Kidney (tissue), 14 donors: Measurements from ENCODE around the gene LCK. TPM values are rescaled to one million over a fixed set of nuclear protein-coding genes. Genes with fewer than 3 reads are reported as not detected.
"Not testable (repeated sequence)": the region's sequence is repeated elsewhere in the genome, so short reads cannot be mapped to it uniquely, and the experiment has no call there.

Source experiments
- DNase-seq, 5 donors: peaks; one replicate each; pipeline ENCODE4 v3.0.0-alpha.2; 2013 to 2020
- FAIRE-seq: peaks from 2 replicates; lab custom pipeline; 2012; peaks lifted over from hg19 to GRCh38; lab: Jason Lieb, UNC
- H3K27ac ChIP-seq, 2 donors: one replicate each; pipeline ENCODE4 v1.7.0; 2013; ENCODE audit warnings: low read depth in 2 of 2, low read length in 2 of 2, inconsistent platforms in 1 of 2
- H3K27me3 ChIP-seq: one replicate; pipeline ENCODE4 v1.7.1; 2013; ENCODE audit warnings: low read length, inconsistent platforms; ENCODE audit not compliant: control insufficient read depth, insufficient read depth
- H3K36me3 ChIP-seq, 3 donors: one replicate each; pipeline versions ENCODE4 v1.7.0 to v1.7.1; 2013; ENCODE audit warnings: low read length in 3 of 3, control low read depth in 1 of 3, inconsistent platforms in 1 of 3; ENCODE audit not compliant: insufficient read depth in 3 of 3, control insufficient read depth in 2 of 3
- H3K4me1 ChIP-seq, 3 donors: one replicate each; pipeline versions ENCODE4 v1.7.0 to v1.7.1; 2013; ENCODE audit warnings: low read length in 3 of 3, inconsistent platforms in 1 of 3, low read depth in 1 of 3; ENCODE audit not compliant: control insufficient read depth in 2 of 3, insufficient read depth in 2 of 3
- H3K4me3 ChIP-seq, 3 donors: one replicate each; pipeline versions ENCODE4 v1.7.0 to v1.8.1; 2013; ENCODE audit warnings: low read length in 3 of 3, control low read depth in 1 of 3, inconsistent platforms in 1 of 3
- H3K9ac ChIP-seq, 3 donors: one replicate each; pipeline versions ENCODE4 v1.7.0 to v1.7.1; 2013; ENCODE audit warnings: low read length in 3 of 3, control low read depth in 1 of 3, inconsistent platforms in 1 of 3
- H3K9me3 ChIP-seq, 3 donors: one replicate each; pipeline versions ENCODE4 v1.7.0 to v1.7.1; 2013; ENCODE audit warnings: low read length in 3 of 3, control low read depth in 1 of 3, inconsistent platforms in 1 of 3; ENCODE audit not compliant: control insufficient read depth in 2 of 3, insufficient read depth in 1 of 3
- CTCF ChIP-seq: IDR thresholded peaks from 3 replicates; pipeline ENCODE4 v1.5.1; 2012; ENCODE audit warnings: mild to moderate bottlenecking, moderate library complexity, borderline replicate concordance; ENCODE audit not compliant: insufficient read depth; ENCODE audit errors: extremely low read depth
- intact Hi-C: fragments of 100-400 bp; cut with DNase I; formaldehyde crosslinking; loops from one replicate; pipeline ENCODE4 v1.11.1; 2022
- polyA plus RNA-seq: library from polyadenylated mRNA; stranded (reverse); fragments of 350-450 nt; fragmentation: Illumina TruSeq; extraction: RNeasy Lipid Tissue Mini Kit (QIAGEN cat#74804); gene quantifications from one replicate; pipeline ENCODE4 v1.2.3, GENCODE V29; 2014; ENCODE audit warnings: low read depth, low replicate concordance; ENCODE audit not compliant: insufficient read depth
- total RNA-seq: library from RNA; stranded (reverse); fragmentation: NEBNext Ultra II Directional; extraction: Animal tissue kit (Norgen Biotek cat#: 25700); gene quantifications from one replicate; pipeline ENCODE4 v1.2.1, GENCODE V29; 2021
- donor health status: control.
- donor health status: control.
- donor health status: control.
- donor health status: control.
- donor health status: control.
- donor health status: DM: yes; HTN: yes; CAD: no.
- donor health status: Normal renal cell carcinoma (clear cell type).

Gene LCK
- total and polyA plus RNA-seq, 2 donors from 2014 or later = 0.99 to 10.3 TPM

GRCh38 chr1:32275424-32275823 lies 24.4 kb downstream of the LCK start:
- Histone ChIP-seq H3K4me3 (no peak overlapping the region), H3K9ac (no peak overlapping the region), H3K36me3 (no peaks in the 10 kb centered on the region), H3K27ac (no peak overlapping the region), H3K4me1 (peaks cover 0 to 4% (median 2%) of the 10 kb centered on the region in 3 donors), H3K9me3 (peaks cover 0 to 2% (median 0%) of the 10 kb centered on the region in 3 donors), H3K27me3 (peaks cover 3% of the 10 kb centered on the region)
- TF ChIP-seq CTCF = no peak
- no peak for FAIRE-seq
- peak in 4 of 5 donors; percentile 52 to 76 (median 70) for DNase-seq
- intact Hi-C loops = no loop called here

- DNase-seq = peak in 2 of 5 donors; percentile 40 to 59
- Histone ChIP-seq H3K27ac (no peak overlapping the region), H3K9me3 (peaks cover 0 to 2% (median 0%) of the 10 kb centered on the region in 3 donors), H3K4me1 (peaks cover 0 to 4% (median 2%) of the 10 kb centered on the region in 3 donors), H3K36me3 (no peaks in the 10 kb centered on the region), H3K27me3 (peaks cover 3% of the 10 kb centered on the region), H3K9ac (no peak overlapping the region), H3K4me3 (no peak overlapping the region)
- TF ChIP-seq CTCF = no peak
- no peak for FAIRE-seq
- intact Hi-C loops = no loop called here
Measured at GRCh38 chr1:32276032-32276782, 25.1 kb downstream of the LCK start.

GRCh38 chr1:32284777-32285176 lies 33.7 kb downstream of the LCK start:
- H3K9ac ChIP-seq, intact Hi-C loops, H3K27ac ChIP-seq, FAIRE-seq, DNase-seq, H3K27me3 ChIP-seq, H3K4me3 ChIP-seq, H3K9me3 ChIP-seq, H3K4me1 ChIP-seq, H3K36me3 ChIP-seq: not testable (repeated sequence)

GRCh38 chr1:32285658-32286057 lies 34.6 kb downstream of the LCK start:
- no peak overlapping the region for H3K4me3 ChIP-seq
- no peak for DNase-seq
- TF ChIP-seq CTCF = no peak
- no peaks in the 10 kb centered on the region for H3K36me3 ChIP-seq
- FAIRE-seq = no peak
- intact Hi-C loops = no loop called here
- H3K27ac ChIP-seq = no peak overlapping the region
- no peak overlapping the region for H3K9ac ChIP-seq
- no peaks in the 10 kb centered on the region for H3K27me3 ChIP-seq
- H3K4me1 ChIP-seq = no peaks in the 10 kb centered on the region
- H3K9me3 ChIP-seq = no peaks in the 10 kb centered on the region
